Small intestine (tissue), 16 donors: ENCODE results near the gene SIRPG. TPM values are rescaled to one million over a fixed set of nuclear protein-coding genes. Genes with fewer than 3 reads are reported as not detected.
"Not testable (repeated sequence)": the region's sequence is repeated elsewhere in the genome, so short reads cannot be mapped to it uniquely, and the experiment has no call there.

Source experiments
- DNase-seq, 2 donors: peaks; one replicate each; pipeline versions ENCODE4 v3.0.0 to v3.0.0-alpha.2; 2013
- FAIRE-seq: peaks from 2 replicates; lab custom pipeline; 2012; peaks lifted over from hg19 to GRCh38; lab: Jason Lieb, UNC
- H3K27ac ChIP-seq, 3 donors: one replicate each; pipeline ENCODE4 v1.5.1; 2013; ENCODE audit warnings: low read length in 2 of 3, mild to moderate bottlenecking in 2 of 3, control low read depth in 1 of 3, inconsistent platforms in 1 of 3, low read depth in 1 of 3, moderate library complexity in 1 of 3
- H3K27me3 ChIP-seq, 3 donors: one replicate each; pipeline ENCODE4 v1.6.1; 2013; ENCODE audit warnings: low read length in 3 of 3, inconsistent platforms in 1 of 3; ENCODE audit not compliant: control insufficient read depth in 3 of 3, insufficient read depth in 3 of 3
- H3K36me3 ChIP-seq, 3 donors: one replicate each; pipeline ENCODE4 v1.6.1; 2013; ENCODE audit warnings: low read length in 3 of 3, inconsistent platforms in 1 of 3, low read depth in 1 of 3, mild to moderate bottlenecking in 1 of 3, moderate library complexity in 1 of 3; ENCODE audit not compliant: control insufficient read depth in 3 of 3, insufficient read depth in 2 of 3
- H3K4me1 ChIP-seq, 3 donors: one replicate each; pipeline ENCODE4 v1.6.1; 2013; ENCODE audit warnings: low read length in 2 of 3, inconsistent platforms in 1 of 3, low read depth in 1 of 3, mild to moderate bottlenecking in 1 of 3, moderate library complexity in 1 of 3; ENCODE audit not compliant: control insufficient read depth in 3 of 3, insufficient read depth in 2 of 3
- H3K4me3 ChIP-seq, 3 donors: one replicate each; pipeline ENCODE4 v1.5.1; 2013; ENCODE audit warnings: low read length in 3 of 3, control low read depth in 1 of 3, inconsistent platforms in 1 of 3, low read depth in 1 of 3, mild to moderate bottlenecking in 1 of 3, moderate library complexity in 1 of 3
- H3K9me3 ChIP-seq, 2 donors: one replicate each; pipeline ENCODE4 v1.6.1; 2013; ENCODE audit warnings: low read depth in 1 of 2, low read length in 1 of 2; ENCODE audit not compliant: control insufficient read depth in 2 of 2, insufficient read depth in 1 of 2
- WGBS, 3 donors: extraction: QIAGEN DNeasy Blood & Tissue Kit; methylation state at CpG; one replicate each; pipeline ENCODE4 v1.1.7; 2013; 5-methylcytosine and 5-hydroxymethylcytosine counted together
- long read RNA-seq, 10 donors: transcript quantifications; one replicate each; lab custom pipeline, GENCODE V29; 2026
- polyA plus RNA-seq, 4 donors: library from polyadenylated mRNA; stranded (reverse) in 3 of 4; unstranded in 1 of 4; fragments of 200-250 nt in 3 of 4; fragments of 120-200 nt in 1 of 4; gene quantifications; one replicate each; pipeline versions ENCODE4 v1.2.1 to v1.2.3, GENCODE V29; 2013
- donor health status: healthy with polysubstance abuse.
- donor health status: control.
- donor health status: control.
- donor health status: Bipolar disorder and iron deficiency.
- donor health status: healthy.

The SIRPG gene
- polyA plus RNA-seq: 1 to 10 TPM in 1 of 4 donors, under 1 TPM in 3; 0.89 to 2.2 (median 0.99) TPM
- long read RNA-seq, donor 1: 0 reads
- long read RNA-seq, donor 2: 0 reads
- long read RNA-seq, donor 3: 0 reads
- long read RNA-seq, donor 4: 0 reads
- long read RNA-seq, donor 5: 0 reads
- long read RNA-seq, donor 6: 0 reads
- long read RNA-seq, donor 7: 0 reads
- long read RNA-seq, donor 8: 0 reads
- long read RNA-seq, donor 9: 0 reads
- long read RNA-seq, donor 10, partial matches to known transcripts: 0 of 1 reads
- long read RNA-seq, donor 10, other reads (novel, unspliced or antisense): 0 of 1 reads

DNA sequence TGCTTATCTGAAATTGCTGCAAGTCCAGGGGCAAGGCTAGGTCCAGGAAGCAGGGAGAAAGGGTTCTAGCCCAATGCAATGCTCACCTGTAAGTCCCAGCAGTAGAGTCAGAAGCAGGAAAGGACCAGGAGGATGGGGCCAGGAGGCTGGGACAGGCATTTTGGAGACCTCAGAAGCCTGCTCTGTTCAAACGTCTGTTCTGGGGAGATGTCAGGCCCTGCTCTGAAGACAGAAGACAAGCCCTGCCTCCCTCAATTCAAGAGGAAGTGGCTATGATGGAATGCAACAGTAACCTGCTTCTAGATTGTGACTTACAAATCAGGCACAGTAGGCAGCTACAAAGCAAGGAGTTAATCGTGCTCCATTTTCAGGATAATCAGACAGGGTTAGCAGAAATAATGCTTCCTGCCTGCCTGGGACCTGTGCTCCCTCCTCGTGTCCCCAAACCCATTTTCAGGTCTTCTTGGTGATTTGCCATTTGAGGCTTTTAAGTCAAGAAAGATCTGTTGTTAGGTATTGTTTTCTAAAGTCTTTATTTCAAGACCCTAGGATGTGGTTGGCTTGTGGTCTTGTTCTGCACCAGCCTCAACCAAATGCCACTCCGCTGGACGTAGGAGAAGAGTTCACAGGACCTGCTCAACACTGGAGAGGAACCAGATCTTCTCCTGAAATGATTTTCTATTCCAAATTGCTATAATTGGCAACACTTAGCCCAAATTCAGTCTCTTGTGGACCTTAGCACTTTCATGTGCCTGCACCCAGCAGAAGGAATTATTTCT, at the start of gene SIRPG:
Gene SIRPG (minus strand): TSS at position 224 of the 779 bp plus-strand sequence. CDS start 65 bp downstream, at position 159.
- no peak for FAIRE-seq
- H3K27ac ChIP-seq: peak within 1 kb of the TSS in 2 of 3 donors; percentile 52 to 76

DNA sequence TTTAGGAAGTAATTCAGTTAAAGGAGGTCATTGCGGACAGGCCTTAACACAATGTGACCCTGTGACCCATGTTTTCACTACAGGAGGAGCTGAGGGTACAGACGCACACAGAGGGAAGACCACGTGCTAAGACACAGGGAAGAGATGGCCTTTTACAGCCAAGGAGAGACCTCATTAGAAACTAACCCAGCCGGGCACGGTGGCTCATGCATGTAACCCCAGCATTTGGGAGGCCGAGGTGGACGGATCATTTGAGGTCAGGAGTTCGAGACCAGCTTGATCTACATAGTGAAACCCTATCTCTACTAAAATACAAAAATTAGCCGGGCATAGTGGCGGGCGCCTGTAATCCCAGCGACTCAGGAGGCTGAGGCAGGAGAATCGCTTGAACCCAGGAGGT, 49.3 kb upstream of the SIRPG start:
- H3K4me1 ChIP-seq, H3K27me3 ChIP-seq, H3K36me3 ChIP-seq, DNase-seq, H3K27ac ChIP-seq, H3K4me3 ChIP-seq, FAIRE-seq, H3K9me3 ChIP-seq: not testable (repeated sequence)
- WGBS, 3 donors: 86 to 95% (median 90%) methylated on average over 11 to 13 of the region's 13 CpGs

More for the DNA sequence above, at the start of gene SIRPG:
- H3K4me3 ChIP-seq: peak within 1 kb of the TSS in 1 of 3 donors; percentile 41
- peaks cover 0 to 3% (median 0%) of the 10 kb centered on the region in 3 donors for H3K27me3 ChIP-seq
- H3K9me3 ChIP-seq: no peaks in the 10 kb centered on the region
- WGBS, 3 donors: 53 to 73% (median 64%) methylated on average over 5 of the region's 5 CpGs
- DNase-seq: peak in 1 of 2 donors; percentile 40
- H3K36me3 ChIP-seq: no peaks in the 10 kb centered on the region
- H3K4me1 ChIP-seq: no peaks in the 10 kb centered on the region

DNA sequence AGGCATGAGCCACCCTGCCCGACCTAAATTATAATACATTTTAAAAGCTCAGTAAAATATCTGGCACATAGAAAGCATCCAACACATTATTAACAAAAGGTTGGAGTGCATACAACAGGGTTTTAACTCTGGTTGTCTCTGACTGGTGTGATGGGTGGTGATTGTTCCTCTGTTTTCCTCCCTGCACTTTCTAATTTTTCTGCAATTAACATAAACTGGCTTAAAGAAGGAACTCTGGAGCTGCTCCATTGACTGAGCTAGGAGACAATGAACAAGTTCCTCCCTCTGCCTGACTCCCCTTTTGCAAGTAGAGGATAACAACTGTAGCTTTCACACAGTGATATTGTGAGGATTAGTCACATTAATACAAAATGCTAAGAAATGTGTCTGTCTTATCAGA, 48.5 kb upstream of the SIRPG start:
- Histone ChIP-seq H3K9me3 (peaks cover 0 to under 1% of the 10 kb centered on the region in 2 donors), H3K4me1 (no peaks in the 10 kb centered on the region), H3K27me3 (no peaks in the 10 kb centered on the region), H3K27ac (no peak overlapping the region), H3K36me3 (no peaks in the 10 kb centered on the region), H3K4me3 (no peak overlapping the region)
- DNase-seq (no peak), FAIRE-seq (no peak)
- WGBS, 3 donors: 82 to 92% (median 83%) methylated on average over 1 of the region's 1 CpG

DNA sequence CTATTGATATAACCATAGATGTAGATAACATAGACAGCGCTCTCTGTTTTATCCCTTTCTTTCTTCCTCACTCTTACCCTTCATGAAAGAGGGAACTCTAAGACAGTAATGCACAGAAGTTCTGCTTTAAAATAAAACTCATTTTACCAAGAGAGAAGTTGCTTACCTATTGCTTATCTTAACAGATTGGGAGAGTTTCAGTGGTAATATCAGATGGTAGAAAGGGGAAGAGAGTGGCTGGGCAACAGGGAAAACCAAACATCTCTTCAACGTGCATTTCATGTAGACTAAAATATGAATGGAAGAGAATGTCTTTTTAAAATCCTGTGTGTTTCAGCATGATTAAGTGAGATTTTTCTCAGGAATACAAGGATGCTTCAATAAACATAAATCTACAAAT, 45.3 kb upstream of the SIRPG start:
- 60 to 82% (median 71%) methylated on average over 2 of the region's 2 CpGs for WGBS, 3 donors
- no peak for FAIRE-seq

DNA sequence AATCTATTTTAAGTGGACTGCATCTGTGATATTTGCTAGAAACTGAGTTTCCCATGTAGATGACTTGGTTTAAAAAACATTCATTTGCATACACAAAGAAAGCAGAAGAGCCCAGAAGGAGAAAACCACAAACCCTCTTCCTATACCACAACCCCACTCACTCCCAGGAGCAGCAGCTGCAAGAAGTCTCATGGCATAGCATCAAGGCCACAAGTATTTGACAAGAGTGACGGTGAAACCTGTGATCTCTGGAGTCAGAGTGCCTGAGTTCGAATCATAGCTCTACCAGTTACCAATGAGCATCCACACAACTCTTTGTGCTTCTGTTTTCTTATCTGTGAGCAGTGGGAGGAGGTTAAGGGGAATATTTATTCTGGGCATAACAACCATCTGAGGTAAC, 44.7 kb upstream of the SIRPG start:
- 60 to 77% (median 72%) methylated on average over 2 of the region's 2 CpGs for WGBS, 3 donors
- Histone ChIP-seq H3K4me1 (no peaks in the 10 kb centered on the region), H3K9me3 (no peaks in the 10 kb centered on the region), H3K36me3 (no peaks in the 10 kb centered on the region), H3K4me3 (no peak overlapping the region), H3K27me3 (no peaks in the 10 kb centered on the region), H3K27ac (no peak overlapping the region)
- DNase-seq: no peak
- no peak for FAIRE-seq

More for the DNA sequence above, 45.3 kb upstream of the SIRPG start:
- no peaks in the 10 kb centered on the region for H3K36me3 ChIP-seq
- H3K4me1 ChIP-seq: no peaks in the 10 kb centered on the region
- H3K9me3 ChIP-seq: no peaks in the 10 kb centered on the region
- H3K4me3 ChIP-seq: no peak overlapping the region
- no peak overlapping the region for H3K27ac ChIP-seq
- no peak for DNase-seq
- H3K27me3 ChIP-seq: no peaks in the 10 kb centered on the region

DNA sequence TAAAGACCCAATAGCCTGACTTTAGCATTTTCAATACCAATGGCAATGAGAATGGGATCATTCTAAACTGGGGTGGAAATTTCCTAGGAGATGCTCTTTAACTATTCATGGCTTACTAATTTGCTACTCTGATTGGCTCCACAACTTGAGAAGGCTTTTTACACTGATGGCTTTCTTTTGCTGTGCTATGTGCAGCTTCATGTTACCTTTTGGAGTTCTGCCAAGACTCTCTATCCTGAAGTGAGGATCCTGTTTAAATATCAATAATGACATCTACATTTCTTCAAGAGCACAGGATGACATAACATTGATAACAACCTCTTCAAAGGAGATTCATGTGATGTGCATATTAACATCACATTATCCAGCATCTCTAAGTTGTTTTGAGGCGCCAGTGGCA, 43.4 kb upstream of the SIRPG start:
- Histone ChIP-seq H3K27ac (no peak overlapping the region), H3K4me1 (no peaks in the 10 kb centered on the region), H3K9me3 (no peaks in the 10 kb centered on the region), H3K27me3 (no peaks in the 10 kb centered on the region), H3K36me3 (no peaks in the 10 kb centered on the region), H3K4me3 (peak overlapping the region in 1 of 3 donors; percentile 11)
- 76 to 94% (median 88%) methylated on average over 1 of the region's 1 CpG for WGBS, 3 donors
- DNase-seq (no peak), FAIRE-seq (no peak)

DNA sequence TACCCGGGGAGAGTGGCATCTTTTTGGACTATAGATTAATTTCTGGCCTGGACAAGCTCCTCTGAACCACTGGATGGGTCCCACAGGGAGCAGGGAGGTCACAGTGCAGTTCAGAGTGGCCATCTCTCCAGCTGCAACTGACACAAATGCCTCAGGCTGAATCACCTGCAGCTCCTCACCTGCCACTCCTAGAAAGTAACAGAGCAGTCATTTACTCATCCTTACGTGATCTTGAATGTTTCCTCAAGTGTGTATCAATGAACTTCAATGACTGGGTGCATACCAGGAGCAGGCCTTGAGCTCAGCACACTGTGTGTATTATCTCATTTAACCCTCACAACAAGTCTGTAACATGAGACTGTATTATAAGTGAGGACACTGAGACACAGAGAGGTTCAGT, 40.0 kb upstream of the SIRPG start:
- 71 to 84% (median 72%) methylated on average over 2 of the region's 2 CpGs for whole genome bisulfite sequencing, 3 donors
- no peak overlapping the region for H3K4me3 ChIP-seq
- no peak for FAIRE-seq
- no peaks in the 10 kb centered on the region for H3K9me3 ChIP-seq
- H3K4me1 ChIP-seq: no peaks in the 10 kb centered on the region
- DNase-seq: no peak
- no peaks in the 10 kb centered on the region for H3K27me3 ChIP-seq
- H3K36me3 ChIP-seq: no peaks in the 10 kb centered on the region
- H3K27ac ChIP-seq: no peak overlapping the region

DNA sequence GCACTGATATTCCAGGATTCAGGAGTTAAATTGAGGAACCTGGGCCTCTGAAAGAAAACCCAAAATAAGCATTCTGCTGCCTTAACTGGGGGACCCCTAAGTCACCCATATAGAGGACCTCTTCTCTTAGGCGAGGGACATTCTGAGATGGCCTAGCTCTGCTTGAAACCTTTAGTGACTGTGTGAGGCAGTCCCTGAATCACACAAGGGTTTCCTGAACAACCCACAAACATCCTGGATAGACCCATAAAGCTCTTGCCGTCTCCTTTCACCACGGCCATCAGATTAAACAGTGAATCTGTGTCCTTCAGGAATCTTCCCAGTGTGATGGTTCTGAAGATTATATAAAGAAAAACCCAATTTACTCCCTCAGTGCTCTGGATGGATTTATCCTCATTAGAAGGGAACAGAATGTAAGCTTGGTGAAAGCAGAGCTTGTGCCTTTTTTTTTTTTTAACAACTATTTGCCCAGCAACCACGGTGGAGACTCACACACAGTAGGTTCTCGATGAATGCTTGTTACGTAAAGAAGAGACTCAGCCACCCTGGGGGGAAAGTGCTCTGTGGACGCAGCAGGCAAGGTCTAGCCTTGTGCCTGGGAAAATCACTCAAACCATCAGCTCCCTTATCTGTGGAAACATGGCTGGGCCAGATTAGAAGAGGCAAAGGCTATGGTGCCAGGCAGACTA, 39.1 kb upstream of the SIRPG start:
- WGBS, 3 donors: 68 to 81% (median 71%) methylated on average over 7 of the region's 7 CpGs
- Histone ChIP-seq H3K27ac (no peak overlapping the region), H3K4me3 (no peak overlapping the region), H3K36me3 (no peaks in the 10 kb centered on the region), H3K9me3 (no peaks in the 10 kb centered on the region), H3K27me3 (no peaks in the 10 kb centered on the region), H3K4me1 (no peaks in the 10 kb centered on the region)
- FAIRE-seq: no peak
- peak in 1 of 2 donors; percentile 13 for DNase-seq
